ENCODE measurements around the gene MEIS3.

DNA sequence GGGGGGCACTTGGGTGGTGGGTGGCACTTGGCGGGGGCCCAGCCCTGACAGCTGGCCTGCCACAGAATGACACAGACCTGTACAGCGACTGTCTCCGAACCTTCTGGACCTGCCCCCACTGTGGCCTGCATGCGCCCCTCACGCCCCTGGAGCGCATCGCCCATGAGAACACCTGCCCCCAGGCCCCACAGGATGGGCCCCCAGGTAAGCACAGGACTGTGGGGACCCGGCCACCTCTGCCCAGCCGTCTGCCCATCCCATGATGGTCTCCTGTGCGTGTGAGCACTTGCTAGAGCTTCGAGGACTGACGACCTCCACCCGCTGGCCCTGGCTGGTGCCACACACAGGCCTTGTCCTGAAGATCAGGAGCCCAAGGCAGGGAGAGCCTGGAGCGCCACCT lies 38.2 kb downstream of the MEIS3 start:
- TF ChIP-seq, protein P1, sequence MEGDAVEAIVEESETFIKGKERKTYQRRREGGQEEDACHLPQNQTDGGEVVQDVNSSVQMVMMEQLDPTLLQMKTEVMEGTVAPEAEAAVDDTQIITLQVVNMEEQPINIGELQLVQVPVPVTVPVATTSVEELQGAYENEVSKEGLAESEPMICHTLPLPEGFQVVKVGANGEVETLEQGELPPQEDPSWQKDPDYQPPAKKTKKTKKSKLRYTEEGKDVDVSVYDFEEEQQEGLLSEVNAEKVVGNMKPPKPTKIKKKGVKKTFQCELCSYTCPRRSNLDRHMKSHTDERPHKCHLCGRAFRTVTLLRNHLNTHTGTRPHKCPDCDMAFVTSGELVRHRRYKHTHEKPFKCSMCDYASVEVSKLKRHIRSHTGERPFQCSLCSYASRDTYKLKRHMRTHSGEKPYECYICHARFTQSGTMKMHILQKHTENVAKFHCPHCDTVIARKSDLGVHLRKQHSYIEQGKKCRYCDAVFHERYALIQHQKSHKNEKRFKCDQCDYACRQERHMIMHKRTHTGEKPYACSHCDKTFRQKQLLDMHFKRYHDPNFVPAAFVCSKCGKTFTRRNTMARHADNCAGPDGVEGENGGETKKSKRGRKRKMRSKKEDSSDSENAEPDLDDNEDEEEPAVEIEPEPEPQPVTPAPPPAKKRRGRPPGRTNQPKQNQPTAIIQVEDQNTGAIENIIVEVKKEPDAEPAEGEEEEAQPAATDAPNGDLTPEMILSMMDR (conservative IDR thresholded peaks at IDR 0.05; ENCODE audit: low read depth, low read length) = no peak
- TF ChIP-seq EZH2 (IDR thresholded peaks at IDR 0.05; ENCODE audit: borderline replicate concordance, low read depth, low read length, poor library complexity, severe bottlenecking) = no peak

Measured in A673 (cell line).